GM12865 (cell line): ENCODE results near the gene ODC1.
"Not testable (repeated sequence)": the region's sequence is repeated elsewhere in the genome, so short reads cannot be mapped to it uniquely, and the experiment has no call there.

Experiments used
- DNase-seq: peaks from one replicate; pipeline ENCODE4 v3.0.0; 2010; ENCODE audit warnings: low read depth
- H3K4me3 ChIP-seq: 2 replicates; pipeline ENCODE4 v1.5.1; 2011; ENCODE audit warnings: mild to moderate bottlenecking, low read depth, low read length, control low read depth
- CTCF ChIP-seq: IDR thresholded peaks from 2 replicates; pipeline ENCODE4 v1.5.1; 2011; ENCODE audit warnings: low read length, control low read depth, low read depth, inconsistent platforms; ENCODE audit not compliant: insufficient read depth; ENCODE audit errors: missing control alignments

Gene ODC1

DNA sequence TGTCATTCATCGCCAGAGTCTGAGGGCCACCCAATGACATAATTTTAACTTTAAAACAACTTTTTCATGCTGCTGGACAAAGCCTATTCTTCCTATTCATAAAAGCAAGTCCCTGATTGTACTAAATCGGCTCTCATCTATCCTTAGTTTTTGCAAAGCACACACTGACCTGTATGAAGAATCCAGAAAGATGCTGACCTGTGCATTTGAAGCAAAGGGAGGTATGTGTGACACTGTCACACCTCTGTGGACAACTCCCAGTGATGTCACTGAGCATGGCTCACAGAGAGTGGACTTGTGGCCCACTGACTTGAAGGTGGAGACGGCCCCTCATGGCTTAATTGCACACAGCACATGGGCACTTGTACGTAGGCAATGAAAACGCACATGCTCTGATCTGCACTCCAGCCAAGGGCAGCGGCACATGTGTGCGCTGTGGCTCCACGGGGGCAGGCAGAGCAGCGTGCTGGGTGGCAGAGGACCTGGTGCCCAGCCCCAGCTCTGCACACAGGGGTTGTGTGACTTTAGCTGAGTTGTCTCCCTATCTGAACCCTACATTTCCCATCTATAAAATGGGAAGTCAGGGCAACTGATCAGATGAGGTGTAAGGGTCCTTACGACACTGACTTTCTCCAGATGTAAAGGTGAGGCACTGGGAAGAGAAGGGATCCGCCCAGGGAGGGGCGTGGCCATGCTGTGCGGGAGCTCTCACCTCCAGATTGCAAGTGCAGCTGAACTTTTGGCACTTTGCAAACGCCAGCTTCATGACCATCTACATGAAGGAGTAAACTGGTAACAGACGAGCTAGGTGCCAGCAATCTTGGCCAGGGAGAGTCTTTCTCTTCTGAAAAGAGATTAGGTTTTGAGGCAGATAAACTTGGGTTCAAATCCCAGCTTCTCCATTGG, 14.3 kb upstream of the ODC1 start:
- no peak overlapping the region for H3K4me3 ChIP-seq
- no peak for TF ChIP-seq CTCF

DNA sequence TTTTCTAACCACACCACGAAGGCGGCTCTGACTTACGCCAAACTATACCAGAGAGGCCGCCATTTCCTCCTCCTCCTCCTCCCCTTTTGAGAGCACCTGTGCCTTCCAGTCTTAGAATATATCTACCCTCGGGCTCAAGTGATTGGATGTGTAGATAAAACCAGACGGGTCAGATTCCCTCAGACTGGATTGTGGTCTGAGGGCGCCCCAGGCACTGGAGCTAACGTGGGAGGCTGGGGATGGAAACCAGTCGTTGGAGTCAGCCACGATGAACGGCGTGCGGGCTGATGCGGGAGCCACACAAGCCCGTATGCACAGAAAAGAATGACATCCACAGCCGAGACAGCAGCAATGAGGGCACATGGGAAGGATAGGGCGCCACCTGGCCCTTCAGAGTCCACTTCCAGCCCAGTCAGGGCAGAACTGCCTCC, 12.3 kb upstream of the ODC1 start:
- no peak overlapping the region for H3K4me3 ChIP-seq
- TF ChIP-seq CTCF: no peak
- no peak for DNase-seq

More for the DNA sequence above, 14.3 kb upstream of the ODC1 start:
- no peak for DNase-seq

GRCh38 chr2:10457846-10458598, 9.9 kb upstream of the ODC1 start:
- TF ChIP-seq CTCF: no peak
- no peak overlapping the region for H3K4me3 ChIP-seq
- no peak for DNase-seq

- H3K4me3 ChIP-seq, DNase-seq: not testable (repeated sequence)
These were observed 9.1 kb upstream of the ODC1 start for GRCh38 chr2:10457195-10457594.

DNA sequence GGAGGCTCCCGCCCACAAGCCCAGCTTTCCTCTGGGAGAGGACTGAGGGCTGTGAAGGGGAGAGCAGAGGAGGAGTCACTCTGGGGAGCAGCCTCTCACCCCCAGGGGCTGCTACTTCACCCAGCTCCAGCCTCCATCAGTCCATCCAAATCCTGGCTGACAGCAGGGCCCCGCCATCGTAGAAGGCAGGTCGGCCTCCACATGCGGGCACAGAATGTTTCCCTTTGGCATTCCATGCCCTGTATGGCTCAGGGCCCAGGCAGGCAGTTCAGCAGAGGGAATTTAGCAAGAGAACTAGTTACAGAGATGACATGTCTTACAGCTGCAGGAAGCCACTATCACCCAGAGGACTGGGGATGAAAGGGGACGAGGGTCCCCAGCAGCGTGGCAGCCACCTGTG, 6.4 kb upstream of the ODC1 start:
- TF ChIP-seq CTCF: no peak
- H3K4me3 ChIP-seq: no peak overlapping the region
- DNase-seq: no peak

GRCh38 chr2:10453905-10454298, 5.8 kb upstream of the ODC1 start:
- no peak overlapping the region for H3K4me3 ChIP-seq
- no peak for TF ChIP-seq CTCF
- no peak for DNase-seq

GRCh38 chr2:10452956-10453904, 5.1 kb upstream of the ODC1 start:
- no peak for DNase-seq
- H3K4me3 ChIP-seq: no peak overlapping the region
- no peak for TF ChIP-seq CTCF
